Spleen (tissue), 11 donors: ENCODE results near the gene SMAD6. TPM values are rescaled to one million over a fixed set of nuclear protein-coding genes. Genes with fewer than 3 reads are reported as not detected.
A peak's percentile ranks its signal among the peaks of the same experiment; 100 is the strongest.

Experiments used
- DNase-seq: peaks from one replicate; pipeline ENCODE4 v3.0.0-alpha.2; 2020
- H3K27ac ChIP-seq, 8 donors: fragments of 200-600 bp; sonication (generic) in 7 of 8; 1 replicate in 4 of 8; 2 replicates in 4 of 8; pipeline versions ENCODE4 v1.5.0 to v1.8.0; 2016 to 2021; ENCODE audit warnings: inconsistent platforms in 4 of 8, mild to moderate bottlenecking in 4 of 8, moderate library complexity in 1 of 8
- H3K27me3 ChIP-seq, 7 donors: fragments of 200-600 bp; sonication (generic) in 6 of 7; replicated peaks in 1 of 7; 1 replicate in 4 of 7; 2 replicates in 3 of 7; pipeline versions ENCODE4 v1.5.0 to v1.8.0; 2016 to 2021; ENCODE audit warnings: inconsistent platforms in 3 of 7, mild to moderate bottlenecking in 1 of 7
- H3K36me3 ChIP-seq, 6 donors: fragments of 200-600 bp; sonication (generic) in 5 of 6; 1 replicate in 4 of 6; 2 replicates in 2 of 6; pipeline versions ENCODE4 v1.5.0 to v1.8.0; 2016 to 2021; ENCODE audit warnings: inconsistent platforms in 2 of 6
- H3K4me1 ChIP-seq, 6 donors: fragments of 200-600 bp; sonication (generic) in 5 of 6; 1 replicate in 3 of 6; 2 replicates in 3 of 6; pipeline versions ENCODE4 v1.5.0 to v1.8.0; 2016 to 2021; ENCODE audit warnings: inconsistent platforms in 3 of 6
- H3K4me3 ChIP-seq, 8 donors: fragments of 200-600 bp; sonication (generic) in 7 of 8; 1 replicate in 4 of 8; 2 replicates in 4 of 8; pipeline versions ENCODE4 v1.5.0 to v1.8.0; 2016 to 2021; ENCODE audit warnings: inconsistent platforms in 4 of 8, mild to moderate bottlenecking in 4 of 8, moderate library complexity in 2 of 8
- H3K9me3 ChIP-seq, 8 donors: fragments of 200-600 bp; sonication (generic) in 7 of 8; 1 replicate in 4 of 8; 2 replicates in 4 of 8; pipeline versions ENCODE4 v1.5.0 to v1.8.0; 2016 to 2021; ENCODE audit warnings: inconsistent platforms in 4 of 8
- POLR2A ChIP-seq, 3 donors: fragments of 450-650 bp; IDR thresholded peaks; one replicate each; pipeline ENCODE4 v1.5.1; 2017; ENCODE audit warnings: antibody characterized with exemption in 3 of 3, mild to moderate bottlenecking in 1 of 3
- POLR2AphosphoS5 ChIP-seq, 3 donors: sonication (generic); formaldehyde crosslinking; IDR thresholded peaks; one replicate each; pipeline ENCODE4 v1.5.1; 2017; ENCODE audit warnings: antibody characterized with exemption in 3 of 3
- WGBS, 5 donors: extraction: QIAGEN DNeasy Blood & Tissue Kit in 3 of 5; methylation state at CpG; one replicate each; pipeline versions ENCODE4 v1.1.5 to v1.1.7; 2013 to 2018; 5-methylcytosine and 5-hydroxymethylcytosine counted together
- intact Hi-C: fragments of 100-400 bp; cut with DNase I; formaldehyde crosslinking; loops from one replicate; pipeline ENCODE4 v1.15.0; 2023; ENCODE audit warnings: low total_unique reads
- polyA plus RNA-seq, 3 donors: library from polyadenylated mRNA; stranded (reverse); fragments of 200-250 nt; gene quantifications; one replicate each; pipeline ENCODE4 v1.2.1, GENCODE V29; 2013
- total RNA-seq, 7 donors: library from RNA; depleted of rRNA in 3 of 7; stranded (reverse); fragments of >200 nt in 3 of 7; fragmentation: NEBNext Ultra II Directional in 4 of 7; extraction: Animal tissue kit (Norgen Biotek cat#: 25700) in 4 of 7; gene quantifications; one replicate each; pipeline versions ENCODE4 v1.1.0 to v1.2.1, GENCODE V29; 2016 to 2021
- TF ChIP-seq, protein P1 (sequence below), 11 experiments: fragments of 200-600 bp in 7 of 11; fragments of 450-650 bp in 4 of 11; sonication (generic) in 4 of 11; IDR thresholded peaks in 8 of 11; conservative IDR thresholded peaks in 3 of 11; 1 replicate in 7 of 11; 2 replicates in 4 of 11; pipeline versions ENCODE4 v1.4.0 to v1.8.0; 2016 to 2021; ENCODE audit warnings: antibody characterized with exemption in 11 of 11, inconsistent platforms in 4 of 11, mild to moderate bottlenecking in 1 of 11
- donor health status: healthy with polysubstance abuse.
- donor health status: DM: no; HTN: no; CAD: no; lungs with moderate emphysema.
- donor health status: DM: no; HTN: no; CAD: no.
- donor health status: Bipolar disorder and iron deficiency.
- donor health status: healthy.
- donor health status: DM: no; HTN: no; CAD: no.
- donor health status: DM: yes; HTN: yes; CAD: no.

Gene SMAD6
- total and polyA plus RNA-seq, 10 donors, result 0.72 to 14.0 (median 4.8) TPM

DNA sequence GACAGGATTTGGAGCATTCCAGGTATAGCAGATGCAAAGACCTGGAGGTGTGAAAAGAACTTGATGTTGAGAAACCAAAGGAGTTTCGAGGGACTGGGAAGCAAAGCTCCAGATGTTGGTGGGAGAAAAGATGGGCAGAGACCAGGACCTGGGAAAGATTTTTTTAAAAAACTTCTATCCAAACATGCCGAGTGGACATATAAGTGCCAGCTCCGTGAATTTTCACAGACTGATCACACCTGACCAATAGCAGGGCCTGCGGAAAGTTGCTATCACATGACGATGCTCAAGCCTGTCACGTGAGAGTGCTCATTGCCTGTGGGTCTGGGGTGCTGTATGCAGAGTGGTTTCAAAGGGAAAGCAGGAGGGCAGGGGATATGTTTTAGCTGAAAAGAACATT is 19.9 kb downstream of the SMAD6 start:
- TF ChIP-seq, protein P1, sequence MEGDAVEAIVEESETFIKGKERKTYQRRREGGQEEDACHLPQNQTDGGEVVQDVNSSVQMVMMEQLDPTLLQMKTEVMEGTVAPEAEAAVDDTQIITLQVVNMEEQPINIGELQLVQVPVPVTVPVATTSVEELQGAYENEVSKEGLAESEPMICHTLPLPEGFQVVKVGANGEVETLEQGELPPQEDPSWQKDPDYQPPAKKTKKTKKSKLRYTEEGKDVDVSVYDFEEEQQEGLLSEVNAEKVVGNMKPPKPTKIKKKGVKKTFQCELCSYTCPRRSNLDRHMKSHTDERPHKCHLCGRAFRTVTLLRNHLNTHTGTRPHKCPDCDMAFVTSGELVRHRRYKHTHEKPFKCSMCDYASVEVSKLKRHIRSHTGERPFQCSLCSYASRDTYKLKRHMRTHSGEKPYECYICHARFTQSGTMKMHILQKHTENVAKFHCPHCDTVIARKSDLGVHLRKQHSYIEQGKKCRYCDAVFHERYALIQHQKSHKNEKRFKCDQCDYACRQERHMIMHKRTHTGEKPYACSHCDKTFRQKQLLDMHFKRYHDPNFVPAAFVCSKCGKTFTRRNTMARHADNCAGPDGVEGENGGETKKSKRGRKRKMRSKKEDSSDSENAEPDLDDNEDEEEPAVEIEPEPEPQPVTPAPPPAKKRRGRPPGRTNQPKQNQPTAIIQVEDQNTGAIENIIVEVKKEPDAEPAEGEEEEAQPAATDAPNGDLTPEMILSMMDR (IDR thresholded peaks at IDR 0.05 in 8 of 11, conservative IDR thresholded peaks at IDR 0.05 in 3 of 11), result no peak
- TF ChIP-seq POLR2AphosphoS5 (IDR thresholded peaks at IDR 0.05), result no peak
- TF ChIP-seq POLR2A (IDR thresholded peaks at IDR 0.05), result no peak
- WGBS, 5 donors, result 62 to 91% (median 72%) methylated on average over 6 of the region's 6 CpGs
- Histone ChIP-seq H3K4me1 (peaks cover 0 to 9% (median 0%) of the 10 kb centered on the region in 6 donors), H3K27me3 (peaks cover 0 to 7% (median 0%) of the 10 kb centered on the region in 7 donors), H3K4me3 (no peak overlapping the region), H3K36me3 (peaks cover 0 to 11% (median 0%) of the 10 kb centered on the region in 6 donors), H3K27ac (no peak overlapping the region), H3K9me3 (no peaks in the 10 kb centered on the region)
- intact Hi-C loops, result no loop called here
- DNase-seq, result peak; percentile 14

DNA sequence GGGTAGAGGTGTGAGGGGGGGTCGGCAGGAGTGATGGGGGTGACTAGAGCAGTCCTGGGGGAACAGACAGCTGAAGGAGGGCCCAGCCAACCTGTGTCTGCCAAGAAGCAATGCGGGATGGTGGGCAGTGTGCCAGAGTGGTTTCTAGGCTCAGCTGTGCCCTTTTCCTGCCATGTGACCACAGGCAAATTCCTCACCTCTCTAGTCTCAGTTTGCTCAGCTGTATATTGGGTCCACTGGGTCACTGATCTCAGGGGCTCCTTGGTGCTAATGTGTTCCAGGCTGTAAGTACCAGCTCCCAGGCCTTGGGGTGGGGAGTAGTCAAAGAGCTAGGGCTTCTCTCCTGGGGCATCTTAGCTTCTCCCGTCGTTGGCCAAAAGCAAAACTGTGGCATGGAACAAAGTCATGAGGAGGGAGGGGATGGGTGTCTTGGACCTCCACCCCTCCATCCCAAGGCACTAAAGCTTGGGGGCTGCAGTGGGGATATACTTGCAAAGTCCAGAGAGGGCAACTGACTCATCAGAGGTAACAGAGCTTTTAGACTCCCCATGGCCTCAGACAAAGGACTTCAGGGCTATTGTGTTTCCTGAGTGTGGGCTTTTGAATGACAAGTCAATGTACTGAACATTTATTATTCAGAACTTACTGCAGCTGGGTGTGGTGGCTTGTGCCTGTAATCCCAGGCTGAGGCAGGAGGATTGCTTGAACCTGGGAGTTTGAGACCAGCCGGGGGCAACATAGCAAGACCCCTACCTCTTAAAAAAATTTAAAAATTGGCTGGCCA is 20.9 kb downstream of the SMAD6 start:
- Histone ChIP-seq H3K4me3 (no peak overlapping the region), H3K27me3 (no peaks in the 10 kb centered on the region), H3K4me1 (peaks cover 0 to 5% (median 0%) of the 10 kb centered on the region in 6 donors), H3K36me3 (peaks cover 0 to 11% (median 0%) of the 10 kb centered on the region in 6 donors), H3K27ac (no peak overlapping the region), H3K9me3 (no peaks in the 10 kb centered on the region)
- no peak for DNase-seq
- TF ChIP-seq POLR2AphosphoS5 (IDR thresholded peaks at IDR 0.05) (no peak), POLR2A (IDR thresholded peaks at IDR 0.05) (no peak)
- TF ChIP-seq, protein P1 (IDR thresholded peaks at IDR 0.05 in 8 of 11, conservative IDR thresholded peaks at IDR 0.05 in 3 of 11), result no peak
- intact Hi-C loops, result no loop called here
- WGBS, 5 donors, result 67 to 85% (median 80%) methylated on average over 5 of the region's 5 CpGs

DNA sequence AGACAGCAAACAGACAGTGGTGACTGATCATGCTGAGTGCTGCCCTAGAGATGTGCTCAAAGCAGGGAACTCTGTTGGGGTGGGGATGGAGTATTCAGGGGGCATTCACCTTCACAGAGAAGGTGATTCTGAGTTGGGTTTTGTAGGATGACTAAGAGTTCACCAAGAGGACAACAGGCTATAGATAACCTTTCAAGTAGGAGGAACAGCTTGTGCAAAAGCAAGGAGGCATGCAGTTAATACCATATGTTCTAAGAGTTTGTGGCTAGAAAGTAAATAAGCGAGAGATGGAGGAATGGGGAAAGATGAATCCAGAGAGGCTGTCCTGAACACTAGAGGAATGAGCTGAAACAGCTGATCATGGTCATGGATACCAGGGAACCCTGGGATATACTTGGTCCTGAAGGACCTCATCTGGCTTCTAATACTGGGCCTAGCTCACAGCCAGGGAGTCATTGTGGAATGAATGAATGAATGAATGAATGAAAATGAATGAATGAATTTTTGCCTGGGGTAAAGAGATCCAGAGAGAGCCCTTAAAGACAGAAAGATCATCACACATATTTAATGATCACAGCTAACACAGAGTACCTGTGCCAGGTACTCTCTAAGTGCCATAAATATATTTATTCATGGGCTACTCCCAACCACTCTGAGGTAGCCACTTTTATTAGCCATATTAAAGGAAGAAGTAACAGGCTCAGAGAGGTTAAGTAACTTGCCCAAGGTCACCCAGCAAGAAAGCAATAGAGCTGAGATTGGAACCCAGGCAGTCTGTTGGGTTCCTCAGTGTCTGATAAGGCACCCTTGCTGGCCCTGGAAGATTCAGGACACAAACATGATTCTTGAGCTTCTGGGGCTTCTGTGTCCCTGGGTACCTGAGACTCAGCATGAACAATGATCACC is 22.0 kb downstream of the SMAD6 start:
- no peaks in the 10 kb centered on the region for H3K27me3 ChIP-seq
- H3K36me3 ChIP-seq, result peaks cover 0 to 3% (median 0%) of the 10 kb centered on the region in 6 donors
- DNase-seq, result no peak
- intact Hi-C loops, result no loop called here
- no peak overlapping the region for H3K4me3 ChIP-seq
- 82 to 100% (median 89%) methylated on average over 1 of the region's 1 CpG for WGBS, 5 donors
- TF ChIP-seq POLR2AphosphoS5 (IDR thresholded peaks at IDR 0.05) (no peak), POLR2A (IDR thresholded peaks at IDR 0.05) (no peak)
- TF ChIP-seq, protein P1 (IDR thresholded peaks at IDR 0.05 in 8 of 11, conservative IDR thresholded peaks at IDR 0.05 in 3 of 11), result no peak
- peaks cover 0 to 5% (median 0%) of the 10 kb centered on the region in 6 donors for H3K4me1 ChIP-seq
- no peaks in the 10 kb centered on the region for H3K9me3 ChIP-seq
- H3K27ac ChIP-seq, result no peak overlapping the region
